GM21619 (cell line): Measurements from ENCODE around the gene SHPK.

ENCODE experiments used
- ATAC-seq: cut with Tn5 transposase; IDR thresholded peaks from one replicate; pipeline ENCODE4 v1.9.1; 2021; ENCODE audit not compliant: unreplicated experiment

SHPK gene

DNA sequence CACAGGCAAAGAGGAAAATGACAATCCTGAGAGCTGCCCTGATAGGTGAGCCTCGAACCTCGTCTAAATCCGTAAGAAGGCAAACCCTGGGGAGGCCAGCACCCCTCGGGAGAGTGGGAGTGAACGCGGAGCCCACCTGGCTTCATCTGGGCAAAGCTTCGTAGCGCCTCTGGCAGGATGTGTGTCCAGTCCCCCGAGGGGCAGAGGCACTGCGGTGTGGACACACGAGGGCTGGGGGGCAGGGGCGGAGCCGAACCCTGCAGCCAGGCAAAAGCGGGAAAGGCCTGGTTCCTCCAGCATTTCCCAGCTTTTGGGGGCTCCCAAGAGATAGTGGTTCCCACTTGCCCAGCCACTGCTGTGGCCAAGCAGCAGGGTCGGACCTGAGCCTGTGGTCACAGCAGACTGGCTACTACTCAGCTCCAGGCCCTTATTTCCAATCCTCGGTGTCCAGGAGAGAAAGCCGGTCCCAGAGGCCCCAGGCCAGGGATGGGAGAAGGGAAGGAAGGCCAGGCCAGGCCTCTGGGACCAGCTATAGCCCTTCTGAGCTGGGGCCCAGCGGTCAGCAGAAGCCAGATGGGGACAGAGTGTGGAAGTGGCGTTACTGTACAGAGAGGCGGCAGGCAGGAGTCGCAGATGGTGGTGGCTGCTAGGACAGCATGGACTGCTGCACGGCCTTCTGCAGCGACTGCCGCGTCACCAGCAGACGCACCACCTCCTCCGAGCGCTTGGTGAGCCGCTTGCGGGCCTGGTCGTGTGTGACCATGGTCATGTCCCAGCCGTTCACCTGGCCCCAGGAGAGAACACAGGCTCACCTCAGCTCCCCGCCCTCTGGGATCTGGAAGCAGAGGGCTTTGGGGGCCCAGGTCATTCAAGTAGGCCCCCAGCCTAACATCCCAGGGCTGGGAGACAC, 27.3 kb upstream of the SHPK start:
- ATAC-seq = no peak

DNA sequence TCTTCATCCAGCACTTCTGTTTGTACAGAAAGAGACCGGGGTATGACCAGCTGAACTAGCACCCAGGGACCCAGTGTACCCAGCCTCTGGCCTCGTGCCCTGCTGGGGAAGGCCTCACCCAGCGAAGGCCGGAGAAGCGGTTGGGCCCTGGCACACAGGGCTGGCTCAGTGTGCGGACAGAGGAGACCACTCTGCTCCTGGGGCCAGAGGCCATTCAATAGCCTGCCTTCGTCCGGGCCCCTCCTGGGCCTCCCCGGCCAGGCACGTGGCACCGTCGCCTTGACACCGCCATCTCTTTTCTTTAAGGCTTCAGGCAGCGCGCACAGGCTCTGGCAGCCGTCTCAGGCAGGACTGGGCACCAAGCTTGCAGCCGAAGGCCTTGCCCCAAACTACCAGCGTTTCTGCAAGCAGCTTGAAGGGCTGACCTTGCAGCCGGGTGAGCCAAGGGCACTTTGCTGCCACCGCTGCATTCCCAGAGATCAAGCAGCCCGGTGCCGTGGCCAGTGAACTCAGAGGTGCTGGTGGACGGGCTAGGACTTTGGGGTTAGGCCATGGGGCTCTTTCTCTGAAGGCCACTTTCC, 24.4 kb upstream of the SHPK start:
- no peak for ATAC-seq

- ATAC-seq = no peak
Observed at GRCh38 chr17:3659541-3660111, 23.6 kb upstream of the SHPK start.

GRCh38 chr17:3658784-3659449, 22.9 kb upstream of the SHPK start:
- no peak for ATAC-seq

- ATAC-seq = no peak
Observed at GRCh38 chr17:3657874-3658783, 22.1 kb upstream of the SHPK start.

DNA sequence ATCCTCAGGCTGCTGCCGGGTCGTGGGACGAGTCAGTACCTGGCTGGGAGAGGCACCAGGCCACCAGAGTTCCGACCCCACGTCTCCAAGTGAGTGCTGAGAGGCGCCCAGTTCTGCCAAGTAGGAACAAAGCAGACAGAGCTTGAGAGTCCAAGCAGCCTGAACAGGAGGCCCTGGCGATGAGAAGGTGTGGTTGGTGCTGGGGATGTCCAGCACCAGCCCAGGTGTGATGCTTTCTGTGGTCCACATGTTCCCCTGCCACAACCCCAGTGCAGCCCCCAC, 21.5 kb upstream of the SHPK start:
- no peak for ATAC-seq

DNA sequence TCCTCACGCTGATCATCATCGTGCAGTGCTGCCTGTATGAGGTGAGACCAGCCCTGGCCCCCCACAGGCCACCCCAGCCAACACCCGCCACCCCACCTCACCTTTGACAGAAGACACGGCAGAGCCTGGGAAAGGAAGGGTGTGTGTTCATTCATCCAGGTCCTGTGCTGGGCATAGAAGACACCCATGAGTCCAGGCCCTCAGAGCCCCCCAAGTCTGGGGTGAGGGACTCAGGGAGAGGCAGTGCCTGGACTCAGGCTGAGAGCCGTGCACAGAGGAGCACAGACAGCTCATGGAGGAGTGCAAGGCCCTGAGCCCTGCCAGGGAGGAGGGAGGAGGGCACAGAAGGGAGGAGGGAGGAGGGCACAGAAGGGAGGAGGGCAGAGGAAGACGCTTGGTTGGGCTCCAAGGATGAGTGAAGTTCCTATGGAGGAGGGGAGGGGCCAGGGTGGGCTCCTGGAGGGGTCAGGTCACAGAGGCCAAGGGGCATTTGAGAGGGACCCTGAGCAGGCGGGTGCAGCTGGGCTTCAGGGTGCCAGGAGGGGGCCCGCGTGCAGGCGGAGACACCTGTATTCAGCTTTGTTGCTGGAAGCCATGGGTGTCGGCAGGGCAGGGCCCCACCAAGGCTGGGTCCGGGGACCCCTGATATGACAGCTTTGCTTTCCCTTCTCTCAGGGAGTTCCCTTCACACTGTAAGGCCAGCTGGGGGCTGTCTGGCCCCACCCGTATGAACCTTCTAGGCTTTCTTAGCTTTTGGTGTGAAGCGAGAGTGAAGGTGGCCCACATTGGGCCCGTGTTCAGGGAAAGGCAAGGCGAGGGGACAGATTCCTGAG, 20.9 kb upstream of the SHPK start:
- ATAC-seq = no peak

GRCh38 chr17:3656353-3656752, 20.3 kb upstream of the SHPK start:
- no peak for ATAC-seq

GRCh38 chr17:3655766-3656165, 19.7 kb upstream of the SHPK start:
- no peak for ATAC-seq

- ATAC-seq = no peak
Observed at GRCh38 chr17:3647769-3648555, 11.9 kb upstream of the SHPK start.

DNA sequence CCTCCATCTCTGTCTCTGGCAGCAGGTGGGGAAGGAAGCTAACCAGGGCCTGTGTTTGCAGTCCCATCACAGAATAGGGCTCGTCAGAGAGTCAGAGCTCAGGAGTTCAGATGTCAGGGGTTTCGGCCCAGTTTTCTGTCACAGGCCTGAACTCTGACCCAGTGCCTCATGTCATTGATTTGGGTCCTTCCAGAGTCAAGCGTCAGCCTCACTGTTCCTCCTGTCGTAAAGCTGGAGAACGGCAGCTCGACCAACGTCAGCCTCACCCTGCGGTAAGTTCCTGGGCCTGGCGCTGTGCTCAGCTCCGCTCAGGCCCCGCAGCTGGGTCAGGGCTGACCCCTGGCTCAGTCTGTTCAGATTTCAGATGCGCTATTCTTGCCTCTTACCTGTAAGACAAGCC, 11.2 kb upstream of the SHPK start:
- no peak for ATAC-seq

GRCh38 chr17:3645310-3645709, 9.3 kb upstream of the SHPK start:
- ATAC-seq = no peak

- ATAC-seq = no peak
Observed at GRCh38 chr17:3643889-3644349, 7.9 kb upstream of the SHPK start.

- no peak for ATAC-seq
Observed at GRCh38 chr17:3641717-3642486, 5.9 kb upstream of the SHPK start.

- no peak for ATAC-seq
Observed at GRCh38 chr17:3641014-3641413, 5.0 kb upstream of the SHPK start.

- no peak for ATAC-seq
Observed at GRCh38 chr17:3639981-3640596, 4.0 kb upstream of the SHPK start.

- peak; percentile 15 for ATAC-seq
Observed at GRCh38 chr17:3636908-3637373, 891 bp upstream of the SHPK start.
